AG08396 (cell line): Measurements from ENCODE around the gene MAML2.
"Not testable (repeated sequence)": the region's sequence is repeated elsewhere in the genome, so short reads cannot be mapped to it uniquely, and the experiment has no call there.

Experiments
- DNase-seq: peaks from one replicate; pipeline ENCODE4 v3.0.0; 2012; ENCODE audit warnings: low spot score, mixed read lengths

MAML2 gene

GRCh38 chr11:96268527-96268926 is 74.5 kb downstream of the MAML2 start:
- DNase-seq: not testable (repeated sequence)

- no peak for DNase-seq
Measured at GRCh38 chr11:96267496-96268032, 75.4 kb downstream of the MAML2 start.

DNA sequence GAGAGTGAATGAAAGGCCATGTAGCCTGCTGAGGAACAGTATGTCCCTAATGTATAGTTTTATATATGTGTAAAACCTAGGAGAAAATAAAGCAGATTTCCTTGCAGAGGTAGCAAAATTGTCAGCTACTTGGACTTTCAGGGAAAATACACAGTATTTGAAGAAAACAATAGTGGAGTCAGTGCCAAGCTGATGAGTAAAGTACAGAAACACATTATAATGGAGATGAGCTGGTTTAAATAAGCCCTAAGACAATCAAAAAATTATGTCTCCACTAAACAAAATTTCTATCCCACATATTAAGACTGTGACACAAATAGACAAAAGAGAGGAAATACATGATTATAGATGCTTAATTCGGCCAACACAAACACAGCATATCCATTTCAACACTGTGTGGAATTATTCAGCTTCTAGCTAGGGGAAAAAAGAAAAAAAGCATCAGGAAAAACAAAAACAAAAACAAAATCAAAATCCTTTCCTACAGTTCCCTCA is 75.9 kb downstream of the MAML2 start:
- DNase-seq: no peak

DNA sequence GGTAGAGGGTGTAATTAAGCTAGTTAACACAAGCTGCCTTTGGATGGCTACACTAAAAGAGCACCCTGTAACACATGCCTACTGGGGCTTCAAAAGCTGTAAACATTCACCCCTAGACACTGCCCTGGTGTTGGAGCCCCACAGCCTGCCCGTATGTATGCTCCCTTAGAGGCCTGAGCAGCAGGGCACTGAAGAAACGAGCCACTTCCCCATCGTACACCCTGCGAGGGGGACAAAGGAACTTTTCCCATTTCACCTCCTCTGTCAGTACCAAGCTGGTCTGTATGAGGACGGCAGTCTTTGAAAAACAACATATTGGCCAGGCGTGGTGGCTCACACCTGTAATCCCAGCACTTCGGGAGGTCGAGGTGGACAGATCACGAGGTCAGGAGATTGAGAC is 77.0 kb downstream of the MAML2 start:
- DNase-seq: no peak

DNA sequence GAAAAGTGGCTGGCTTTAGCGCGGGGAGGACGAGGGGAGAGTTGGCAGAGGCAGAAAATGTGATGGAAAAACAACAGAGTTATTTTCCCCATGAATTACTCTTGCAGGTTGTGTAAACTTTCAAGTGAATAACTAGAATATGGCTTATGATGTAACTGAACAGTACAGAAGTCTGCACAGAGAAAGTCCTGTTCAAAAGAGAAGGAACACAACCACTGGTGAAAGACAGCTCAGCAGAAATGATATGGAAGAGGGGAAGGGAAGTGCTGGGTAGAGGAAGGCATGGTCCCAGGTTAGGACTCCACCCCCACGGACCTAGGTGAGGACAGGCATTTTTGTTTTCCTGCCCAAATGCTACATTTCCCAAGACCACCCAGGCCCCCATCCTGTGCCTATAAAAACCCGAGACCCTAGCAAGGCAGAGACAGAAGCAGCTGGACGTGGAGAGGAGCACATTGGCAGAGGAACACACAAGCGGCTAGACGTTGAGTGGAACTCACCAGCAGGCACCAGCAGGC is 77.7 kb downstream of the MAML2 start:
- no peak for DNase-seq

- no peak for DNase-seq
Measured at GRCh38 chr11:96264364-96264763, 78.6 kb downstream of the MAML2 start.

- peak; percentile 39 for DNase-seq
Measured at GRCh38 chr11:96263238-96263763, 79.7 kb downstream of the MAML2 start.

GRCh38 chr11:96260532-96260931 is 82.5 kb downstream of the MAML2 start:
- no peak for DNase-seq

DNA sequence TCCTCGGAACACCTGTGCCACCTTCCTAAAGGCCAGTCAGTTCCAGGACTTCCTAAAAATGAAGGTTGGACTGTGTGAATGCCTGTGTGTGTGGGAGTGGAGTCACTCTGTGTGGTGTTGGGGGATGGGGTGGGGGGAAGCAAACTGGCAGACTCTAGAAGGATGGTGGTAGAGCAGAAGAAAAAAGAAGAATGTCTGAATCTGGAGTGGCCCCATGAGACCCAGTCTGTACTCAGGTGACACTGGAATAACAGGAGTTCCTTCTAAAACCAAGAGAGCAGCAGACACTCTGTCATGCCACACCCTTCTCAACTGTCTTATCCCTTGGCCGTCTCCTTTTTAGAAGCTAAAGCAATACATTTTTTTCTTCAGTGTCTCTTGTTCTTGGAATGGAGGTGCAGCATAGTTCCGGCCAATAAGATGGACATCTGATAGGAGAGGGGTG is 82.9 kb downstream of the MAML2 start:
- no peak for DNase-seq

DNA sequence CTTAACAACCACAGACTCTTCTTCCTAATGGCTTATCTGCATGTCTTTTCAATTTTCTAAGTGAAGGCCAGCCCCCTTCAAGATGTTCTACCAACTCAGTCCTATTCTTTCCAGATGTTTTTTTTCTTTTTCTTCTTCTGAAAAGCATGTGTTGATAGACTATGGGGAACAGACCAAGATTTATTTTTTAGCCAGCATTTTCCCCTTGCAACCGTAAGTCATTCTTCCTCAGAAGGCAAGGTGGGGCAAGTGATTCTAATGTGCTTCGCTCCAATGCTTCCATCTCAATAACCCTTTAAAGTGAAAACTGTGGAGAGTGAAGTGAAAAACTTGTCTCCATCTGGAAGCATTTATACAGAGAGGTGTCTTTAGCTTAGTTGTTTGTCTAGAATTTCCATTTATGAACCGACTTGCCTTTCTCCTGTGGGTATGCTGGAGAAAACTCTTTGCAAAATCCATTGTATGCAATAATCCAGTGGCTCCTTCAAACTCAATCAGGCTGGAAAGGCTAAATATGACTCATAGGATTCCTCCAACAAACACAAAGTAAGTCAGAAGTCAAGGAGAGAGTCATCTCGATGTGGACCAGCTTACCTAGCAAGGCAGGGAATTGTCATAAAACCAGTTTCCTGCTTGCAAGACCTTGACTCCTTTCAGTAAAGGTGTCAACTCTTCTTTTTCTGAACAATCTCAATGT is 83.7 kb downstream of the MAML2 start:
- DNase-seq: no peak

- no peak for DNase-seq
Measured at GRCh38 chr11:96257972-96258934, 84.7 kb downstream of the MAML2 start.

DNA sequence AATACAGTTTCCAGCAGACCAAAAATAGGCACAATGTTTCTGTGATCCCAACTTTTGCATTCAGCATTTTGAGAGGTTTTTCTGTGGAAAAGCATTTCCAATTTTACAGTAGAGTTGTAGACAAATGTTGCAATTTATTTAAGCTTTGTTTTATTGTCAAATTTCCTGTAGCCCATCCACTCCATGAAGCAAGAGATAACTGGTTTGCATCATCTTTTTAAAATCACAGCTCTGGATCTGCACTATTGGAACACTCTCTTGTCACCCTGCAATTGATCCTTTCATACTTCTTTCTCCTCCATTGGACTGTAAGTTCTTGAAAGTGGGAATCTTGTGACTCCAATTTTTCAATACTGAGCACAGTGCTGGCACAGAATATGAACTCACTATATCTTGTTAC is 86.0 kb downstream of the MAML2 start:
- no peak for DNase-seq

- no peak for DNase-seq
Measured at GRCh38 chr11:96256215-96257011, 86.6 kb downstream of the MAML2 start.

GRCh38 chr11:96254854-96255253 is 88.1 kb downstream of the MAML2 start:
- no peak for DNase-seq

GRCh38 chr11:96254087-96254486 is 88.9 kb downstream of the MAML2 start:
- no peak for DNase-seq

- no peak for DNase-seq
Measured at GRCh38 chr11:96246718-96247552, 96.1 kb downstream of the MAML2 start.

DNA sequence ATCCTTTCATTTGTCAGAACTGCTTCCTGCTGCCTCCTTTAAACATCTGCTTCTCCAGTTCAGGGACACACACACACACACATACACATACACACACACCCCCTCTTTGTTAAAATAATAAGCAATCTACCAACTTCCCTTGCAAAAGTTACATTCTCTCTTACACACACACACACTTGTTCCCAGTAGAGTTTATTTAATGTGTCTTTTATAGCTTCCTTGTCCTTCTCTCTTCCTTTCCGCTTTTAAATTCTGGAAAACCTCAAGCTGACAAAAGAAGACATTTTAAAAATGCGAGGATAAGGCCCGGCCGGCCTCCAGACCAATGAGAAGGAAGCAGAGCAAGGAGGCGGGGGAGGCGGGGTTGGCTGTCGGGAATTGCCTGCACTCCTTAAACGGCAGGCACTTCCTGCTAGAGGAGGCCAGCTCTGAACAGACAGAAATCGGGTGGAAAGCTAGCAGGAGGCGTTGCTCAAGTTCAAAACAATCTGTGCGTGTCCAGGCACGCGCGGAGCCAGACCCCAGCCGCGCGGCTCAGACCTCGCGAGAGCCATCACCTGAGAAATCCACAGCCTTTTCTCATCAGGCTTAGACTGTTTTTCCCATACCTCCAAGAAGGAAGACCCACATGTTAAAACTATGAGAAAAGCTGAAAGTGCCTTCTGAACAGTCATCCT is 99.9 kb downstream of the MAML2 start:
- DNase-seq: peak; percentile 91

DNA sequence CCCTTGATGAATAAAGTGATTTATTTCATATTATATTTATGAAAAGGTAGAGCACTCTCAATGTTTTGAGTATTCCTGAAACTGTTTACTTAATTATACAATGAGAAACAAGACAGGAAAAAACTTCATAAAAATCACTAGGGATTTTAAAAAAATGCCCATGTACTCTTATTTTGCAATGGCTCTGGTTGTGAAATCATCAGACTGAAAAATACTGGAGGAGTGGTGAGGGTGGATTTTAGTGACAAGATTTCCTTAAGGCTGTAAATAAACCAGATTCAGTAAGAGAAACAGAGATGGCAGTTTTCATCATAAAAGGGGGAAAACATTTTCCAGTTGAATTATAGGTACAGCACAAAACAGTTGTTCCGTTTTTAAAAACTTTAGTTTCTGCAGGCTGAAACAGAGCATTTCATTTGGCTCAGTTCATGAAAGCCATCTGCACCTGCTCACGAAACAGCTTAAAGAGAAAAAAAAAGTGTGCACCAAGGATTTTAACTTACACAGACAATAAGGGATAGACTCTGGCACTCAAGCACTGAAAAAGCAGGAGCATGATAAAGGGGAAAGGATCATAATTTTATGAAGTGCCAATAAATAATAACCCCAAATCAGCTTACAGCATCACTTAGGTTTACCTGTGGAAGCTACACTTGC is 100.7 kb downstream of the MAML2 start:
- DNase-seq: no peak

DNA sequence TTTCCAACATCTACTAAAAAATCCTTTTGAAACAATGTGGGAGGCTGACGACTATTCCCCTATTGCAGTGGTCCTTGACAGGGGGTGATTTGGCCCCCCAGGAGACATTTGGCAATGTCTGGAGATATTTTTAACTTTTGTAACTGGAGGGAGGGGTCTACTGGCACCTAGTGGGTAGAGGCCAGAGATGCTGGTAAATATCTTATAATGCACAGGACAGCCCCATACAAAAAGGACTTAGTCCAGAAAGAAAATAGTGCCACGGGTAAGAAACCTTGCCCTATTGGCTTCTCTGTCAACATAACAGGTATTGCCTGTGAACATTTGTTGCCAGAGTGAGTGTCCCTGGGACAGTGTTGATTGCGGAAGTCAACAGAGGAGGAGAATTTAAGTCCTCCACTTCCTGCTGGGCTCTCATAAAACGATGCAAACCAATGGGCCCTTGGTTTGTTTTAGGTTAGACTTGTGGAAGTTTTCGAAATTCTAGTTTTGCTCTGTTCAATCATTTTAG is 101.6 kb downstream of the MAML2 start:
- no peak for DNase-seq
